ENCODE data around the gene PCCA. TPM values are rescaled to one million over a fixed set of nuclear protein-coding genes. Genes with fewer than 3 reads are reported as not detected.

PCCA gene
- total and polyA plus RNA-seq, 7 donors, result 18.0 to 45.6 (median 42.8) TPM

- 51 to 64% methylated on average over 1 of the region's 1 CpG for WGBS, 2 donors
- DNase-seq, result no peak
- Histone ChIP-seq H3K36me3 (no peaks in the 10 kb centered on the region), H3K9me3 (no peaks in the 10 kb centered on the region), H3K27ac (no peak overlapping the region), H3K4me3 (no peak overlapping the region), H3K27me3 (no peaks in the 10 kb centered on the region), H3K4me1 (peaks cover 0 to 4% (median 0%) of the 10 kb centered on the region in 4 donors)
- intact Hi-C loops (cut with DNase I), result no loop called here
- no peak for TF ChIP-seq POLR2AphosphoS5 (IDR thresholded peaks at IDR 0.05)
- TF ChIP-seq EP300 (IDR thresholded peaks at IDR 0.05), result no peak
- no peak for TF ChIP-seq CTCF (IDR thresholded peaks at IDR 0.05)
- no peak for TF ChIP-seq POLR2A (IDR thresholded peaks at IDR 0.05)
These were observed 156.2 kb downstream of the PCCA start for GRCh38 chr13:100245104-100245503.

GRCh38 chr13:100247937-100248336, 159.0 kb downstream of the PCCA start:
- intact Hi-C loops (cut with DNase I), result no loop called here
- no peaks in the 10 kb centered on the region for H3K9me3 ChIP-seq
- TF ChIP-seq POLR2A (IDR thresholded peaks at IDR 0.05), result no peak
- no peak for TF ChIP-seq EP300 (IDR thresholded peaks at IDR 0.05)
- TF ChIP-seq POLR2AphosphoS5 (IDR thresholded peaks at IDR 0.05), result no peak
- TF ChIP-seq CTCF (IDR thresholded peaks at IDR 0.05), result no peak
- no peak for DNase-seq
- no peak overlapping the region for H3K4me3 ChIP-seq
- no peak overlapping the region for H3K27ac ChIP-seq
- WGBS, 2 donors, result 100% methylated on average over 1 of the region's 1 CpG
- H3K36me3 ChIP-seq, result no peaks in the 10 kb centered on the region
- peaks cover 0 to 4% (median 0%) of the 10 kb centered on the region in 4 donors for H3K4me1 ChIP-seq
- no peaks in the 10 kb centered on the region for H3K27me3 ChIP-seq

GRCh38 chr13:100254002-100254401, 165.1 kb downstream of the PCCA start:
- 89 to 90% methylated on average over 7 of the region's 7 CpGs for WGBS, 2 donors
- Histone ChIP-seq H3K36me3 (no peaks in the 10 kb centered on the region), H3K4me1 (no peaks in the 10 kb centered on the region), H3K4me3 (no peak overlapping the region), H3K27me3 (no peaks in the 10 kb centered on the region), H3K9me3 (no peaks in the 10 kb centered on the region), H3K27ac (no peak overlapping the region)
- intact Hi-C loops (cut with DNase I), result no loop called here
- no peak for TF ChIP-seq POLR2AphosphoS5 (IDR thresholded peaks at IDR 0.05)
- no peak for TF ChIP-seq EP300 (IDR thresholded peaks at IDR 0.05)
- TF ChIP-seq CTCF (IDR thresholded peaks at IDR 0.05), result no peak
- no peak for TF ChIP-seq POLR2A (IDR thresholded peaks at IDR 0.05)
- no peak for DNase-seq

- Histone ChIP-seq H3K36me3 (no peaks in the 10 kb centered on the region), H3K4me3 (no peak overlapping the region), H3K27me3 (no peaks in the 10 kb centered on the region), H3K27ac (no peak overlapping the region), H3K4me1 (no peaks in the 10 kb centered on the region), H3K9me3 (no peaks in the 10 kb centered on the region)
- no peak for TF ChIP-seq EP300 (IDR thresholded peaks at IDR 0.05)
- no peak for TF ChIP-seq CTCF (IDR thresholded peaks at IDR 0.05)
- no peak for TF ChIP-seq POLR2A (IDR thresholded peaks at IDR 0.05)
- TF ChIP-seq POLR2AphosphoS5 (IDR thresholded peaks at IDR 0.05), result no peak
- 92 to 93% methylated on average over 3 of the region's 3 CpGs for WGBS, 2 donors
- DNase-seq, result no peak
- intact Hi-C loops (cut with DNase I), result no loop called here
These were observed 173.5 kb downstream of the PCCA start for GRCh38 chr13:100262404-100262803.

- Histone ChIP-seq H3K9me3 (no peaks in the 10 kb centered on the region), H3K4me3 (no peak overlapping the region), H3K27me3 (no peaks in the 10 kb centered on the region), H3K4me1 (no peaks in the 10 kb centered on the region), H3K36me3 (peaks cover 0 to 11% (median 4%) of the 10 kb centered on the region in 4 donors), H3K27ac (no peak overlapping the region)
- 99% methylated on average over 2 of the region's 2 CpGs for WGBS, 2 donors
- TF ChIP-seq CTCF (IDR thresholded peaks at IDR 0.05), result no peak
- TF ChIP-seq EP300 (IDR thresholded peaks at IDR 0.05), result no peak
- TF ChIP-seq POLR2A (IDR thresholded peaks at IDR 0.05), result no peak
- no peak for TF ChIP-seq POLR2AphosphoS5 (IDR thresholded peaks at IDR 0.05)
- intact Hi-C loops (cut with DNase I), result no loop called here
- DNase-seq, result no peak
These were observed 177.1 kb downstream of the PCCA start for GRCh38 chr13:100266026-100266425.
